Measurements from ENCODE around the gene SPTB. TPM values are rescaled to one million over a fixed set of nuclear protein-coding genes. Genes with fewer than 3 reads are reported as not detected.

The SPTB gene
- total and polyA plus RNA-seq, 9 of the 15 experiments (the other 6 are each of a cell fraction or from before 2014, with no cell fraction given) = 0.21 to 45.9 (median 11.7) TPM

GRCh38 chr14:64766430-64767151 lies 113.1 kb downstream of the SPTB start:
- in situ Hi-C loops (cut with MboI) = no loop called here
- no peak overlapping the region for H3K27ac ChIP-seq (ENCODE audit: extremely low read depth, low read depth, low read length)
- H3K9ac ChIP-seq (ENCODE audit: insufficient read depth in 1 of 2, low read depth in 2 of 2, low read length in 2 of 2) = peak overlapping the region in 1 of 2 experiments; percentile 52; a peak in 1 of 4 replicates
- BruUV-seq (replicated peaks) = no TSS peak
- H3K4me1 ChIP-seq (replicated peaks in 1 of 2; ENCODE audit: control insufficient read depth in 2 of 2, insufficient read depth in 2 of 2, low read length in 2 of 2) = peaks cover 10 to 27% of the 10 kb centered on the region in 2 experiments; a peak in 4 of 5 replicates
- 82% methylated on average over 10 of the region's 25 CpGs for WGBS (ENCODE audit: insufficient coverage, low coverage, missing lambda C conversion rate)
- peaks cover 15% of the 10 kb centered on the region for H4K20me1 ChIP-seq (replicated peaks; ENCODE audit: control insufficient read depth, insufficient read depth, low read length)
- ChIA-PET CTCF (ENCODE audit: low intra/inter-chr PET ratio) (no interaction called here), POLR2A (interaction anchor here (0.7 kb wide), 1 partner anchor 102 kb away, joined by 3 read pairs; no protein-coding TSS in a partner anchor)
- H3K9me1 ChIP-seq (ENCODE audit: control insufficient read depth, insufficient read depth, low read length) = peaks cover 5% of the 10 kb centered on the region
- H3K4me2 ChIP-seq (ENCODE audit: insufficient read depth, low read length) = no peak overlapping the region
- H3K36me3 ChIP-seq (ENCODE audit: control insufficient read depth, insufficient read depth, low read length) = peaks cover 50% of the 10 kb centered on the region
- no peak for DNase-seq (ENCODE audit: extremely low read depth in 1 of 4, low spot score in 3 of 4)
- no peaks in the 10 kb centered on the region for H3K9me3 ChIP-seq (replicated peaks; ENCODE audit: control insufficient read depth, insufficient read depth, low read depth, low read length)
- intact Hi-C loops (cut with micrococcal nuclease) = no loop called here
- no peak overlapping the region for H2AFZ ChIP-seq (ENCODE audit: low read depth, low read length)
- ATAC-seq = no peak
- H3K27me3 ChIP-seq (ENCODE audit: control insufficient read depth in 2 of 2, insufficient read depth in 2 of 2, low read length in 2 of 2) = no peaks in the 10 kb centered on the region
- TF ChIP-seq ATF1 (CRISPR knock-in tag; IDR thresholded peaks at IDR 0.05) (no peak), ATF1 (tag; IDR thresholded peaks at IDR 0.05) (no peak), ARHGAP35 (IDR thresholded peaks at IDR 0.05; ENCODE audit: partially characterized antibody) (no peak), BRCA1 (IDR thresholded peaks at IDR 0.05) (no peak), BRCA1 (CRISPR knock-in tag; IDR thresholded peaks at IDR 0.05) (no peak), ZNF695 (CRISPR knock-in tag; IDR thresholded peaks at IDR 0.05) (no peak), KDM1A (IDR thresholded peaks at IDR 0.05) (no peak), ZNF398 (CRISPR knock-in tag; IDR thresholded peaks at IDR 0.05) (no peak), GTF2F1 (IDR thresholded peaks at IDR 0.05; ENCODE audit: low read depth, low read length) (no peak), POLR2A (conservative IDR thresholded peaks at IDR 0.05) (no peak), GABPB1 (CRISPR knock-in tag; IDR thresholded peaks at IDR 0.05) (no peak), ZC3H11A (IDR thresholded peaks at IDR 0.05; ENCODE audit: low read depth, low read length) (no peak), JUND (IDR thresholded peaks at IDR 0.05; ENCODE audit: borderline replicate concordance, low read depth, low read length) (no peak), JUND (tag; IDR thresholded peaks at IDR 0.05; ENCODE audit: borderline replicate concordance, low read depth, low read length) (no peak), KLF16 (IDR thresholded peaks at IDR 0.05) (no peak), BRD4 (IDR thresholded peaks at IDR 0.05) (no peak), E2F3 (CRISPR knock-in tag; IDR thresholded peaks at IDR 0.05) (no peak), CCNT2 (IDR thresholded peaks at IDR 0.05; ENCODE audit: borderline replicate concordance, extremely low read depth, insufficient read length, low read depth, low read length) (no peak)
- TF ChIP-seq, protein P1, sequence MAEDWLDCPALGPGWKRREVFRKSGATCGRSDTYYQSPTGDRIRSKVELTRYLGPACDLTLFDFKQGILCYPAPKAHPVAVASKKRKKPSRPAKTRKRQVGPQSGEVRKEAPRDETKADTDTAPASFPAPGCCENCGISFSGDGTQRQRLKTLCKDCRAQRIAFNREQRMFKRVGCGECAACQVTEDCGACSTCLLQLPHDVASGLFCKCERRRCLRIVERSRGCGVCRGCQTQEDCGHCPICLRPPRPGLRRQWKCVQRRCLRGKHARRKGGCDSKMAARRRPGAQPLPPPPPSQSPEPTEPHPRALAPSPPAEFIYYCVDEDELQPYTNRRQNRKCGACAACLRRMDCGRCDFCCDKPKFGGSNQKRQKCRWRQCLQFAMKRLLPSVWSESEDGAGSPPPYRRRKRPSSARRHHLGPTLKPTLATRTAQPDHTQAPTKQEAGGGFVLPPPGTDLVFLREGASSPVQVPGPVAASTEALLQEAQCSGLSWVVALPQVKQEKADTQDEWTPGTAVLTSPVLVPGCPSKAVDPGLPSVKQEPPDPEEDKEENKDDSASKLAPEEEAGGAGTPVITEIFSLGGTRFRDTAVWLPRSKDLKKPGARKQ (CRISPR knock-in tag; IDR thresholded peaks at IDR 0.05) = no peak
- TF ChIP-seq, protein P2, sequence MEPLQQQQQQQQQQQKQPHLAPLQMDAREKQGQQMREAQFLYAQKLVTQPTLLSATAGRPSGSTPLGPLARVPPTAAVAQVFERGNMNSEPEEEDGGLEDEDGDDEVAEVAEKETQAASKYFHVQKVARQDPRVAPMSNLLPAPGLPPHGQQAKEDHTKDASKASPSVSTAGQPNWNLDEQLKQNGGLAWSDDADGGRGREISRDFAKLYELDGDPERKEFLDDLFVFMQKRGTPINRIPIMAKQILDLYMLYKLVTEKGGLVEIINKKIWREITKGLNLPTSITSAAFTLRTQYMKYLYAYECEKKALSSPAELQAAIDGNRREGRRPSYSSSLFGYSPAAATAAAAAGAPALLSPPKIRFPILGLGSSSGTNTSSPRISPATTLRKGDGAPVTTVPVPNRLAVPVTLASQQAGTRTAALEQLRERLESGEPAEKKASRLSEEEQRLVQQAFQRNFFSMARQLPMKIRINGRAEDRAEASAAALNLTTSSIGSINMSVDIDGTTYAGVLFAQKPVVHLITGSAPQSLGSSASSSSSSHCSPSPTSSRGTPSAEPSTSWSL (CRISPR knock-in tag; IDR thresholded peaks at IDR 0.05; ENCODE audit: borderline replicate concordance) = no peak
- H3K4me3 ChIP-seq = no peak overlapping the region
- no peak for FAIRE-seq
- H3K79me2 ChIP-seq (ENCODE audit: control insufficient read depth, insufficient read depth, low read length) = no peaks in the 10 kb centered on the region

Measured in K562 (cell line).